Activated CD8-positive, alpha-beta memory T cell treated with anti-CD3 and anti-CD28 coated beads for 36 hours (primary cell): Measurements from ENCODE around the gene CIZ1. TPM values are rescaled to one million over a fixed set of nuclear protein-coding genes. Genes with fewer than 3 reads are reported as not detected.

ENCODE experiments used
- CTCF ChIA-PET: fragments of 350-600 bp; sonication (Branson Sonifier 250); formaldehyde crosslinking; loops from one replicate; lab custom pipeline; 2021; ENCODE audit warnings: antibody characterized with exemption; lab: Charles Lee
- POLR2A ChIA-PET: fragments of 350-600 bp; sonication (Branson Sonifier 250); formaldehyde crosslinking; loops from one replicate; lab custom pipeline; 2021; ENCODE audit warnings: antibody characterized with exemption; lab: Charles Lee
- total RNA-seq, 2 experiments: library from RNA; stranded (reverse); gene quantifications; one replicate each; pipeline ENCODE4 v1.2.3, GENCODE V29; 2021

Gene CIZ1
- total RNA-seq, 2 experiments from 2014 or later, result 115 to 119 TPM

DNA sequence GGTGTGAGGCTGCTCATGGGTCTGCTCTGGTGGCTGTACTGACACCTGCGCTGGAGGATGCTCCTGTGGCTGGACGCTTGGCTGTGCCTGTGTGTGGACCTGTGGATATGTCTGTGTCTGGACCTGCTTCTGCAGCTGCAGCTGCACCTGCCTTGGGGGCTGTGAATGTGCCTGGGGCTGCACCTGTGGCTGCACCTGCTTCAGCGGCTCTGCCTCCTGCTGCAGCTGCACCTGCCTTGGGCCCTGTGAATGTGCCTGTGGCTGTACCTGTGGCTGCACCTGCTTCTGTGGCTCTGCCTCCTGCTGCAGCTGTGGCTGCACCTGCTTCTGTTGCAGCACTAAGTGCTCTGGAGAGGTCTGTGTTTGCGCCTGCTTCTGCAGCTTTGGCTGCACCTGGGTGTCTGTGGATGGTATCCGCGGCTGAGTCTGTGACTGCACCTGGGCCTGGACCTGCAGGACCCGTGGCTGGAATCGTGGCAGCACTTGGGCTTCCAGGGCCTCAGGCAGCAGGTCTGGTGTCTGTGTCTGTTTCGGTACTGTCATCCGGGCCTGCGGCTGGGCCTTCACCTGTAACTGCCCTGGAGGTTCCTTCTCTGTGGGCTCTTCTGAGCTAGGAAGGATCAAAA, 12.5 kb downstream of the CIZ1 start:
- ChIA-PET CTCF (interaction anchor here (0.6 kb wide), 1 partner anchor 312 kb away, joined by 5 read pairs; no protein-coding TSS in a partner anchor), POLR2A (interaction anchor here (0.6 kb wide), 1 partner anchor 123 kb away, joined by 6 read pairs; no protein-coding TSS in a partner anchor)

DNA sequence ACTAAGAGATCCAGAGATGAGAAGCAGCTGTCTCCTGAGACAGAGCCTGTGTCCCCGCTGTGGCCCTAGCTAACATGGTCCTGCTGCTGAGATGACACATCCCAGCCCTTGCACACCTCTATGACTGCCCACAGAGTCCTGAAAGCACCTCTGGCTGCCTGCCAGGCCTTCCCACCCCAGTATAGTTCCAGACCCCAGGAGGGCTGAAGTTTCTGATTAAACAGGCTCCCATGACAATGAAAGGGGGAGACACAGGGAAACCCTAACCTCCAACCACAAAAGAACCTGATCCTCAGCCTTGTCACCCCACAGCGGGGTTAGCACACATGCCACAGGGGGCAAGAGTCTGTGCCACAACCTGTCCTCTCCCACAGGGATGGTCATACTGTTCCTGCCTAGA, 15.6 kb downstream of the CIZ1 start:
- CTCF ChIA-PET, result interaction anchor here (1.5 kb wide), 1 partner anchor 15 kb away, joined by 4 read pairs; the partner anchor contains the start of gene CIZ1
- POLR2A ChIA-PET, result no interaction called here

DNA sequence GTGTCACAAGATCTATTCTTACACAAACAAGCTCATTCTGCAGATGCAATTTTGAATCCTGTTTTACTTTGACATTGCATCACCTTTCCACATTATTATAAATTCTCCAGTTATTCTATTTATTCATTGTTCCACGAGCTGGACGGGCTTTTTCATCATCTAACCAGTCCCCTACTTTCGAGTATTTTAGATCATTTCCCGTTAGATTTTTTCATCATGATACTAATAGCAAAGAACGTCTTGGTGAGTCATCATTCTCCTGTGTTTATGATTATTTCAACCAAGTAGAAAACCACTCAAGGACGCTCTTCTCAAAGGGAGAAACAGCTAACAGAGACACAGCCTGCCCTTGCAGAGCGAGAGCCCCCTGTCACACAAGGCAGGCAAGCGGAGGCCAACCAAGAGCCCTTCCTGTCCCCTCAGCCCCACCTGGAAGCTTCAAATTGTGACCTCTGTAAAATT, 16.2 kb downstream of the CIZ1 start:
- ChIA-PET CTCF (interaction anchor here (1.5 kb wide), 1 partner anchor 16 kb away, joined by 4 read pairs; the partner anchor contains the start of gene CIZ1), POLR2A (no interaction called here)

DNA sequence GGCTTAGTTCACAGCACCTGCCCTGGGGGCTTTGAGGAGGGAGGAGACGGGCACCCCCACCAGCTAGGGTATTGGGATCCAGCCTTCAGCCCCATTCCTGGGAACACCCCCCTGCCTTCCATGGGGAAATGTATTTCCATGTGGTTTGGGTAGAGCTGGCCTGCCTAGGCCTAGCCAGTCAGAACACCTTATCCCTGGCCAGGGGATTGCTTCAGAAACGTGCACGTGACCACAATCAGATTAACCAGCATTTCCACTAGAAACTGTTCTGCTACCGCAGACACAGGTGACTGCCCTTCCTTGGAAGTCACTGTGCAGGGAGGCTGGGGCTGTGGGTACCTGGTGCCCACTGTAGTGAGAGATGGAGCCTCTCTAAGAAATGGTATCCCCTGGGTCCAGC, 17.3 kb downstream of the CIZ1 start:
- CTCF ChIA-PET, result interaction anchor here (0.6 kb wide), 1 partner anchor 12 kb away, joined by 3 read pairs; no protein-coding TSS in a partner anchor
- POLR2A ChIA-PET, result no interaction called here

DNA sequence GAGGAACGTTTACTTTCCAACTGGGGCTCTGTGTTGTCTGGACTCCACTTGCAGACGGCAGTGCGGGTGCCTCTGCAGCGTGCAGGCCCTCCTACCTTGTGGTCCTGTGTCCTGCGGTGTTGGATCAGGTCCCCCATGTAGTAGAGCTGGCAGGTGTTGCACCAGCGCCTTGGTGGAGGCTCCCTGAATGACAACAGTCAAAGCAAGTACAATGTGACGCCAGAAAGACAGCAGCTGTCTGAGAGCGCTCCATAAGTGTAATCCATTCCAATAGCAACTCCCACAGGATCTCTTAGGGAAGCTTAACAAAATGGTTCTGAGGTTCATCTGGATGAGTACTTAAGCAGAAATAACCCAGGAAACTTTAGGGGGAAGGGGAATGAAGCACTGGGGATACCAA, 21.4 kb downstream of the CIZ1 start:
- POLR2A ChIA-PET, result no interaction called here
- CTCF ChIA-PET, result interaction anchor here (0.8 to 1.0 kb wide), 2 partner anchors 17 to 20 kb away, joined by 3 to 9 read pairs; no protein-coding TSS in a partner anchor

DNA sequence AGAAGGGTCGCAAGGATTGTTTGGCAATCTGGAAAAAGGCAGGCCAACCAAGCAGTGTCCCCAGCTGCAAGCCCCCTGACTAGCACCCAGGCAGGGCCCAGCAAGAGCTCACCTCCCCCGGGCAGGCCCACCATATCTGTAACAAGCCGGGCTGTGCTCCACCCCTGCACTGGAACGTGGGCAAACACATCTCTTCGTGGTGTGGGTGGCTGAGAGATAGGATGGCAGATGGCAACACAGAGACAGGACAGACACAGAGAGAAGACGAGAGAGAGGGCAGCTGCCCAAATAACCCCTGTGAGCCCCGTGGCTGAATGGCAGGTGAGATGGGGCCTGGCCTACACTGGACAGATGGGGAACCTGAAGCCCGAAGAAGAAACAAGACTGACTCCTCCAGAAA, 21.9 kb downstream of the CIZ1 start:
- CTCF ChIA-PET, result interaction anchor here (1.0 kb wide), 2 partner anchors 17 to 21 kb away, joined by 3 read pairs; partner anchors contain the start of gene CIZ1
- POLR2A ChIA-PET, result no interaction called here

DNA sequence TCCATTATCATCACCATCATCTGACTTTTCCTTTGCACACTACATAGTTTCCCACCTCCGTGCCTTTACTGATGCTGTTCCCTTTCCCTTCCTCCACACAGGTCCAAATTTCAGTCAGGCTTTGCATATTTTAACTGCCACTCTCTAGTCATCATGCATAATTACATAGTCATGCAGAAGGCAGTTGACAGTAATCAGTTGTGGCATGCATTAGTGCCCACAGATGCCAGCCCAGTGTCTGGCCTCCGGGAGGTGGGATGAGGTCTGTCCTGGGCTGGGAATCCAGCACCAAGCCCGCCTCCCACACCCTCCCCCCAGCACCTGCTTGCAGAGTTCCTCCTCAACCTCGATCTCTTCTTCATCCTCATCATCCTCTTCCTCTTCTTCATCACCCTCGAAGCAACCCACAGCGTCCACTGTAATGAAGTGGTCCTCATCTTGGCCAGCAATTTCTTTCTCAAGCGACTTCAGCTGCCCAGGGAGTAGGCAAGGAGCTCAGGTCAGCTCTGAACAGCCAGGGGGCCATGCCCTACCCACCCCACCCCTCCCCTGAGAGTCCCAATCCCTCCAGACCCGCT, 22.6 kb downstream of the CIZ1 start:
- ChIA-PET CTCF (interaction anchor here (0.6 to 1.0 kb wide), 2 partner anchors 22 to 935 kb away, joined by 3 read pairs; partner anchors contain the start of gene CIZ1), POLR2A (no interaction called here)

DNA sequence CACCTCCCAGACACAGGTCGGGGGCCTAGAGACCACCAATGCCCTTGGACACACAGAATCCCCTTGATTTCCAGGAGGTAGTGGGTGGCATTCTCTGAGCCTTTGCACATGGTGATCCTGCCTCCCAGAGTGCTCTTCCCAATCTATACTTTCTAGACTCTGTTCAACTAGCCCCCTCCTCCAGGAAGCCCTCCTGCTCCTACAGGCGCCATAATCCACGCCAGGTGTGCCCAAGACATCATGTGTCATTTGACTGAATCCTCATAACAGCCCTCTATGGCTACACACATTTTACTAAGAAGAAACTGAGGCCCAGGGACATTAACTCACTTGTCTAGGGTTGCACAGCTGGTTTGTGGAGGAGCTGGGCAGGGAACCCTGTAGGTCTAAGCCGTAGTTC, 24.2 kb downstream of the CIZ1 start:
- ChIA-PET POLR2A (no interaction called here), CTCF (interaction anchor here (0.6 kb wide), 1 partner anchor 136 kb away, joined by 4 read pairs; no protein-coding TSS in a partner anchor)

DNA sequence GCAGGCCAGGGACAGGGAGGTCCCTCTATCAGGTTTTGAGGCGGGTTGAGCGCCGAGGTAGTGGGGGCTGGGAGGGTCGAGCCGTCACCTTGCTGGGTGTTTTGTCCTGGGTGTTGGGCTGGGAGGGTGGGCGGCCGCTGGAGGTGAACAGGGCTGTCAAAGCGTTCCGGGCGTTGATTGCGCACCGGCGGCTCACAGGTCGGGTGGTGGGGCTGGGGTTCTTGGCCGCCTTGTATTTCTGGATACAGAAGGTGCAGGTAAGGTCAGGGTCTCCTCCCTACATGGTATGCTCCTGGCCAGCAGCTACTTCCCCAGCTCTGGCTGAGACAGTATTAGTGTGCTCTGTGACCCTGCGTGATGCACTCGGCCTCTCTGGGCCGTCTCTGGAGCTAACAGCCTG, 25.2 kb downstream of the CIZ1 start:
- POLR2A ChIA-PET, result no interaction called here
- CTCF ChIA-PET, result no interaction called here

DNA sequence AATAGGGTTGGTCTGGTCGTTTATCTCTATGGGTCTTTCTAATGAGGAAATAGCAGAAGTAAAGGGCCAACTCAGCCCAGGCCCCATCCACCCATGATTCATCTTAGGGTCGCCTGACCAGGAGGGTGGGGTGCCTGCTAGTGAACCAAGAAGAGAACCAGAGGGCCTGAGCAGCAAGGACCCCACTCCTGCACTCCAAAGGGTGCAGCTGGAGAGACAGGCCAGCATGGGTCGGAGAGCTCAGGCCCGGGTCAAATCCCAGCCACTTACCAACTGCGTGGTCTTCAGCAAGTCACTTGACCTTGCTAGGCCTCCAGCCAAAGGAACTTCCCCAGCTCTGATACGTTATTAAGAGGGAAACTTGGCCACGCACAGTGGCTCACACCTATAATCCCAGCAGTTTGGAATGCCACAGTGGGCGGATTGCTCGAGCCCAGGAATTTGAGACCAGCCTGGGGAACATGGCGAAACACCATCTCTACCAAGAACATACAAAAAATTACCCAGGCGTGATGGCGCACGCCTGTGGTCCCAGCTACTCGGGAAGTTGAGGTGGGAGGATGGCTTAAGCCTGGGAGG, 27.0 kb downstream of the CIZ1 start:
- ChIA-PET POLR2A (no interaction called here), CTCF (no interaction called here)

DNA sequence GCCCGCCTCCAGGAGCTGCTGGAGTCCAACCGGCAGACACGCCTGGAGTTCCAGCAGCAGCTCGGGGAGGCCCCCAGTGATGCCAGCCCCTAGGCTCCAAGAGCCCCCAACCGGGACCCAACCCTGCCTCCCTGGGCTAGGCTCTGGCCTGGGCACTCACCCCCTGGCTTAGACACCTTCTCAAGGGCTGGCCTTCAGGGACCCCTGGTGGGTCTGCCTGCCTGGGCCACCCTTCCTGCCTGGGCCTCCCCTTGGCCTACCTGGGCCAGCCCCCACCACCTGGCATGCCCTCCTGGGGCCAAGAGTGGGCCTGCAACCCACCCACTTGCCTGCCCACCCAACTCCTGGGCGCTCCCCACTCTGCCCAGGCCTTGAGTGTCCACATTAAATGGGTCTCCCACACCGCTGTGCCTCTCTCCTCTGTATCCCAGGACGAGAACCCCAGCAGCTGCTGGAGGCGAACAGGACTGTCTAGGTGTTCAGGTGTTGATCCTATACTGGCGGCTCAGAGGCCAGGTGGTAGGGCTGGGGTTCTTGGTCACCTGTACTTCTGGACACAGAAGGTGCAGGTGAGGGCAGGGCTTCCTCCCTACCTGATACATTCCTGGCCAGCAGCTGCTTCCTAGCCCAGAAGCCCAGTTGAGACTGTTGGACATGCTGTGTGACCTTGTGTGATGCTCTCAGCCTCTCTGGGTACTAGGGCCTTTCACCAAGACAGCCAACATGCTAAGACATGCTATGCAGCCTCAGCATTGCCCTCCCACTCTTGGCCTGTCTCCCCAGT, 27.7 kb downstream of the CIZ1 start:
- POLR2A ChIA-PET, result no interaction called here
- CTCF ChIA-PET, result no interaction called here

DNA sequence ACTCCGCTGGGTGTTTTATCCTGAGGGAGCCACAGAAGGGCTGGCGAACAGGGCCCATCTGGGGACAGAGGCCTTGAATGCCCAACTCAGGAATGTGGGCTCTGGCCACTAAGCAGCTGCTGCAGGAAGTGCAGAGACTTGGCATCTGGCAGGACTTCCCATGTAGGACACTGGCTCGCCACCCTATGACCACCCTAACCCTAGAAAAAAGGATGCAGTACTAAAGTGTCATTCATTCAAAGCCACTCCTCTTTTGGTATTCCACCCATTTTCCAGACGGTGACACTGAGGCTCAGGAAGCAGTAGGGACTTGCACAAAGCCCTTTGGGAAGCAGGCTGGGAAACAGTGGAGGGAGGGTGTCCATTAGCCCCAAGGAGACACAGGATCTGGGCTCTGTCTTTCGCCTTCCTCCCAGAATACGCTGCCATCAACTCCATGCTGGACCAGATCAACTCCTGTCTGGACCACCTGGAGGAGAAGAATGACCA, 28.3 kb downstream of the CIZ1 start:
- CTCF ChIA-PET, result no interaction called here
- POLR2A ChIA-PET, result no interaction called here

DNA sequence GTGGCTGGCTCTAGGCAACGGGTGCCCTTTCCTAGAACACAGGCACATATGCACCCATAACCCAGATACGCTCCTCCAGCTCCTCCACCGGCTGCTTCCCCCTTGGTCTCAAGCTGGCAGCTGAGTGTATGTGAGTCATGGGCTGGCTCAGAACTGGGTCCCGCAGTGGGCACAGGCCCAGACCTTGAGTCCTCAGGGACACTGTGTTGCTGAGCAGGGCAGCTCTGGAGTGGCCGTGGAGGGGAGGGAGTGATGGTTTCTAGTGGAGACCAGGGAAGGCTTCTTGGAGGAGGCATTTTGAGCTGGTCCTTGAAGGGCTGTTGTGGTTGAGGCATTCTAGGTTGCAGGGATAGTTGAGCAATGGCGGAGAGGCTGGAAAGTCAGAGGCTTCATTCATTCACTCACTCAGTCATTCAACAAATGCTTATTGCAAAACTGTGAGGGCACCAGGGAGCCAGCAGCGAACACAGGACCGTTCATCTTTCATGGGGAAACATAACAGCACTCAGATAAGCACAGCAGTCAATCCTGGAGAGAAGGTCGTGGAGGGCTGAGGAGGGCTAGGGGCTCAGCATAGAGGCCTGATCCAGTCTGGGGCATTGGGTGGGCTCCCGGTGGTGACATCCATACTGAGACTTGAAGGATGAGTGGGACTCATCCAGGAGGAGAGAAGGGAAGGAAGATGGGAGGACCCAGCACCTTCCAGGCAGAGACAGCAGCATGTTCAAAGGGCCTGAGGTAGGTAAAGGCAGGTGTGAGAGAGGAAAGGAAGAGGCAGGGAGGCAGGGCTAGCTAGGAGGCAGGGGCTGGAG, 29.0 kb downstream of the CIZ1 start:
- POLR2A ChIA-PET, result no interaction called here
- CTCF ChIA-PET, result no interaction called here

DNA sequence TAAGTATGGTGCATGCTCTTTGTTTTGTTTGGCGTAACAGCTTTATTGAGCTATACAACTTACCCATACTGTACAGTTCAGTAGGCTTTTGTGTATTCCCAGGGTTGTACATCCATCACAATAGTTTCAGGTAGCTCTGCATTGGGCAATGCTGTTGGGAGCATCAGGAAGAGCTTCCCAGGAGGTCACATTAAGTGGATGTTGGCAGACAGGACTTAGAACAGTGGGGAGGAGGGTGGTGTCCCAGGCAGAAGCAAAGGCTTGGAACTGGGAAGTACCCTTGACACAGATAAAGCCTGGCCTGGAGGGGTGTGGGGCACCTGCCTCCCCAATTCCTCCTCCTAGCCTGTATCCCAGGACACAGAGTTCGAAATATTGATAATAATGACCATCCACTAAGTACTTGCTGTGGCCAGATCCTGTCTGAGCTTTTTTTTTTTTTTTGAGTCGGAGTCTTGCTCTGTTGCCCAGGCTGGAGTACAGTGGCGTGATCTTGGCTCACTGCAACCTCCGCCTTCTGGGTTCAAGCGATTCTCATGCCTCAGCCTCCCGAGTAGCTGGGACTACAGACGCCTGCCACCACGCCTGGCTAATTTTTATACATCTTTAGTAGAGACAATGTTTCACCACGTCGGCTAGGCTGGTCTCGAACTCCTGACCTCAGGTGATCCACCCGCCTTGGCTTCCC, 30.0 kb downstream of the CIZ1 start:
- POLR2A ChIA-PET, result interaction anchor here (0.7 to 0.9 kb wide), 2 partner anchors 29 to 172 kb away, joined by 3 to 6 read pairs; no protein-coding TSS in a partner anchor

DNA sequence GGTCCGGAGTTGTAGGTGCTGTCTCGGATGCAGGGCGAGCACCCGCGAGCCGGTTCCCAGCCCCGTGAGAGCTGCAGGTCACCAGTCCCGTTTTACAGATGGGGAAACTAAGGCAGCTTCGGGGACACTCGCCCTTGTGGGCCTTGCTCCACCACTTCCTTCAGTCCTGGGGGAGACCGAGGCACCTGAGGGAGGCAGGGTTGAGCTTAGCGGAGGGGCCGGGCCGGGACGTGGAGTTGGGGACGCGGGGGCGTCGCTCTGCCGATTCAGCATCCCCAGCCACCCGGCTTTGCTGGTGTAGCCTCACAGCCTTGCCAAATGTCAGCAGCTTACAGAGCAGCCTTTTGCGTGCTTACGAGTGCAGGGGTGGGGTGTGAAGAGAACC, 30.8 kb downstream of the CIZ1 start:
- ChIA-PET POLR2A (interaction anchor here (0.9 kb wide), 1 partner anchor 30 kb away, joined by 6 read pairs; no protein-coding TSS in a partner anchor), CTCF (interaction anchor here (0.9 to 1.5 kb wide), 2 partner anchors 31 to 33 kb away, joined by 4 read pairs; partner anchors contain the start of gene CIZ1)

More for the DNA sequence above, 30.0 kb downstream of the CIZ1 start:
- CTCF ChIA-PET, result interaction anchor here (0.6 to 0.9 kb wide), 2 partner anchors 32 to 81 kb away, joined by 3 to 4 read pairs; no protein-coding TSS in a partner anchor

DNA sequence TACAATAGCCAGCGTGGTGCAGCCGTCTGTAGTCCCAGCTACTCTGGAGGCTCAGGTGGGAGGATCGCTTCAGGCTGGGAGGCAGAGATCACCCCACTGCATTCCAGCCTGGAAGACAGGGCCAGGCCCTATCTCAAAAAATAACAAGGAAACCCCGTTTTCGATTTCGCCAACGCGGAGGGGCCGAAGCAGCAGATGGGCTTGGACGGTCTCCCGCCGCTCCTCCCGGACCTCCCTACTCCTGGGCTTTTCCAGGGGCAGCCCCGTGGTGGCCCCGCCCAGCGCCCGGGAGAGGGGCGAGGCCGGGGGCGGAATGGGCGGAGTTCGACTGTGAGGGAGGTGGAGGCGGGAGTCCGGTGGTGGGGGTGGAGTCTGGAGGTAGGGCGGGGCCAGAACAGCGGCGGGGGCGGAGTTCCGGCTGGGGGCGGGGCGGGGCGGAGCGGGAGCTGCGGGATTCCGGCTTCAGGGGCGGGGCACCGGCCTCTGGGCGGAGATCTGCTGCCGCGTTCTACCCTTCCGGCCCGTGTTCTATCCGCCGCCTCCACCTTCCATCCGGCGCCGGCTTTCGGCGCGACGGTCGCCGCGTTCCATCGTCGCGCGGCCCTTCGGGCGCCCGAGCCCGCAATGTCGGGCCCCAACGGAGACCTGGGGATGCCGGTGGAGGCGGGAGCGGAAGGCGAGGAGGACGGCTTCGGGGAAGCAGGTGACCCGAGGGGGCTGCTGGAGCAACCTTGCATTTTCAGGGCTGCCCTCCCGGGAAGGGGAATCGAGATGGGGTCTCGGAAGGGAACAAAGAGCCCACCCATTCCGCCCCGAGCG, 31.4 kb downstream of the CIZ1 start, which contains the start of gene BBLN:
BBLN (plus strand) TSS at position 482 of the 819 bp plus-strand sequence; CDS start at position 625, 143 bp downstream.
- CTCF ChIA-PET, result interaction anchor here (0.6 to 1.6 kb wide), 7 partner anchors 9 to 176 kb away, joined by 3 to 4 read pairs (median 3); partner anchors contain the start of gene CIZ1
- POLR2A ChIA-PET, result interaction anchor here (0.6 to 0.9 kb wide), 2 partner anchors 31 to 915 kb away, joined by 6 to 9 read pairs; no protein-coding TSS in a partner anchor
